Mesenchymal stem cell (in vitro differentiated cells and primary cell): Measurements from ENCODE around the gene PTER.

ENCODE experiments used
- DNase-seq: peaks from one replicate; pipeline ENCODE4 v3.0.0-alpha.2; 2013
- H2AFZ ChIP-seq: one replicate; pipeline ENCODE4 v1.6.1; 2013; ENCODE audit warnings: low read depth, mild to moderate bottlenecking, control low read depth, inconsistent platforms, low read length, moderate library complexity
- H2AK5ac ChIP-seq: 2 replicates; pipeline ENCODE4 v1.6.1; 2013; ENCODE audit warnings: low read length, moderate library complexity, mild to moderate bottlenecking, inconsistent platforms; ENCODE audit not compliant: severe bottlenecking
- H2BK120ac ChIP-seq: one replicate; pipeline ENCODE4 v1.6.1; 2013; ENCODE audit warnings: low read depth, mild to moderate bottlenecking, inconsistent platforms, low read length, moderate library complexity
- H2BK12ac ChIP-seq, 2 experiments: one replicate each; pipeline ENCODE4 v1.6.1; 2013; ENCODE audit warnings: inconsistent platforms in 2 of 2, low read length in 2 of 2, mild to moderate bottlenecking in 2 of 2, moderate library complexity in 2 of 2, control low read depth in 1 of 2
- H2BK15ac ChIP-seq: one replicate; pipeline ENCODE4 v1.6.1; 2013; ENCODE audit warnings: mild to moderate bottlenecking, low read depth, inconsistent platforms; ENCODE audit not compliant: poor library complexity, severe bottlenecking
- H2BK5ac ChIP-seq: 2 replicates; pipeline ENCODE4 v1.6.1; 2013; ENCODE audit warnings: low read depth, mild to moderate bottlenecking, low read length, control low read depth, inconsistent platforms; ENCODE audit not compliant: poor library complexity, severe bottlenecking
- H3K14ac ChIP-seq, 2 experiments: one replicate each; pipeline ENCODE4 v1.6.1; 2013; ENCODE audit warnings: inconsistent platforms in 2 of 2, low read length in 2 of 2, control low read depth in 1 of 2, mild to moderate bottlenecking in 1 of 2, moderate library complexity in 1 of 2
- H3K18ac ChIP-seq, 2 experiments: one replicate each; pipeline ENCODE4 v1.6.1; 2013; ENCODE audit warnings: inconsistent platforms in 2 of 2, low read length in 2 of 2, control low read depth in 1 of 2, low read depth in 1 of 2, mild to moderate bottlenecking in 1 of 2
- H3K23ac ChIP-seq, 2 experiments: one replicate each; pipeline ENCODE4 v1.6.1; 2013; ENCODE audit warnings: inconsistent platforms in 2 of 2, low read length in 2 of 2, mild to moderate bottlenecking in 2 of 2, moderate library complexity in 2 of 2, control low read depth in 1 of 2
- H3K27ac ChIP-seq: 2 replicates; pipeline ENCODE4 v1.5.1; 2013; ENCODE audit warnings: mild to moderate bottlenecking, moderate library complexity, low read length, control low read depth, inconsistent platforms; ENCODE audit not compliant: poor library complexity, severe bottlenecking
- H3K27me3 ChIP-seq, 2 experiments: 2 replicates each; pipeline versions ENCODE4 v1.6.1 to v1.7.0; 2013; ENCODE audit warnings: low read length in 2 of 2, mild to moderate bottlenecking in 2 of 2, moderate library complexity in 2 of 2, control low read depth in 1 of 2, inconsistent platforms in 1 of 2; ENCODE audit not compliant: control insufficient read depth in 1 of 2, insufficient read depth in 1 of 2
- H3K36me3 ChIP-seq, 2 experiments: 2 replicates each; pipeline versions ENCODE4 v1.6.1 to v1.7.0; 2013; ENCODE audit warnings: low read length in 2 of 2, control low read depth in 1 of 2, inconsistent platforms in 1 of 2, low read depth in 1 of 2, mild to moderate bottlenecking in 1 of 2; ENCODE audit not compliant: insufficient read depth in 2 of 2, control insufficient read depth in 1 of 2
- H3K4ac ChIP-seq, 2 experiments: one replicate each; pipeline ENCODE4 v1.6.1; 2013; ENCODE audit warnings: inconsistent platforms in 2 of 2, low read length in 2 of 2, mild to moderate bottlenecking in 2 of 2, moderate library complexity in 2 of 2, control low read depth in 1 of 2, low read depth in 1 of 2
- H3K4me1 ChIP-seq: 2 replicates; pipeline ENCODE4 v1.6.1; 2013; ENCODE audit warnings: low read depth, low read length, control low read depth; ENCODE audit not compliant: control insufficient read depth, insufficient read depth
- H3K4me2 ChIP-seq: 2 replicates; pipeline ENCODE4 v1.6.1; 2013; ENCODE audit warnings: low read length, mild to moderate bottlenecking, inconsistent platforms; ENCODE audit not compliant: poor library complexity, severe bottlenecking
- H3K4me3 ChIP-seq, 2 experiments: 2 replicates each; pipeline versions ENCODE4 v1.5.1 to v1.7.0; 2013; ENCODE audit warnings: low read length in 2 of 2, mild to moderate bottlenecking in 2 of 2, control low read depth in 1 of 2, low read depth in 1 of 2; ENCODE audit not compliant: insufficient read depth in 1 of 2
- H3K79me1 ChIP-seq: replicated peaks from 2 replicates; pipeline ENCODE4 v1.6.1; 2013; ENCODE audit warnings: mild to moderate bottlenecking, control low read depth, low read length, inconsistent platforms; ENCODE audit not compliant: poor library complexity, severe bottlenecking
- H3K9ac ChIP-seq: 2 replicates; pipeline ENCODE4 v1.7.0; 2013; ENCODE audit warnings: mild to moderate bottlenecking, low read length, moderate library complexity
- H3K9me3 ChIP-seq: 2 replicates; pipeline ENCODE4 v1.7.0; 2013; ENCODE audit warnings: mild to moderate bottlenecking, low read length; ENCODE audit not compliant: control insufficient read depth
- H4K8ac ChIP-seq: one replicate; pipeline ENCODE4 v1.6.1; 2013; ENCODE audit warnings: inconsistent platforms, mild to moderate bottlenecking, low read length, moderate library complexity
- H4K91ac ChIP-seq: one replicate; pipeline ENCODE4 v1.6.1; 2013; ENCODE audit warnings: mild to moderate bottlenecking, low read length, inconsistent platforms
- WGBS: methylation state at CpG from one replicate; pipeline ENCODE4 v1.1.7; 2013; ENCODE audit warnings: mixed read lengths; 5-methylcytosine and 5-hydroxymethylcytosine counted together

Gene PTER

DNA sequence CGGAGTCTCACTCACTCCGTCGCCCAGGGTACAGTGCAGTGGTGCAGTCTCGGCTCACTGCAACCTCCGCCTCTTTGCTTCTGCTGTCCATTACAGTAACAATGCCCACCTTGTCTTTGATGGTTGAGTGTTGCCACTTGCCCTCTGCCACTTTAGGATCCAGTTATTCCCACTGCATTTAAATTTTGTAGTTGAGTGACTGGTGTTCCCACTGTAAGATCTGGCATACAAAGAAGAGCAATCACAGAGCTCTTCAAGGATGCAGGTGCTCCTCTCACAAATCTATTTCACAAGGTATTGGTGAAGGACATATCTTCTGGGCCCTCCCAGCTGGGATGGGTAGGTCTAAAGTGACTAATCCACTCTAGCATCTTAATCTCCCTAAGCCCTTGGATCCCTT, 12.6 kb downstream of the PTER start:
- H2BK12ac ChIP-seq, result no peak overlapping the region
- H4K8ac ChIP-seq, result no peak overlapping the region
- no peak overlapping the region for H3K23ac ChIP-seq
- no peak overlapping the region for H2AFZ ChIP-seq
- H3K4me2 ChIP-seq, result no peak overlapping the region
- no peak for DNase-seq
- H3K27me3 ChIP-seq, result no peaks in the 10 kb centered on the region
- no peak overlapping the region for H3K4ac ChIP-seq
- H3K14ac ChIP-seq, result no peak overlapping the region
- H3K4me1 ChIP-seq, result no peaks in the 10 kb centered on the region
- peaks cover 0 to 3% of the 10 kb centered on the region in 2 experiments for H3K36me3 ChIP-seq
- H2BK120ac ChIP-seq, result no peak overlapping the region
- H3K9ac ChIP-seq, result no peak overlapping the region
- peaks cover 5% of the 10 kb centered on the region for H3K79me1 ChIP-seq
- H3K27ac ChIP-seq, result no peak overlapping the region
- H3K18ac ChIP-seq, result no peak overlapping the region
- no peak overlapping the region for H2BK15ac ChIP-seq
- H3K4me3 ChIP-seq, result no peak overlapping the region
- H2BK5ac ChIP-seq, result no peak overlapping the region
- H3K9me3 ChIP-seq, result no peaks in the 10 kb centered on the region
- no peak overlapping the region for H4K91ac ChIP-seq
- 96% methylated on average over 4 of the region's 5 CpGs for WGBS
- H2AK5ac ChIP-seq, result no peak overlapping the region

DNA sequence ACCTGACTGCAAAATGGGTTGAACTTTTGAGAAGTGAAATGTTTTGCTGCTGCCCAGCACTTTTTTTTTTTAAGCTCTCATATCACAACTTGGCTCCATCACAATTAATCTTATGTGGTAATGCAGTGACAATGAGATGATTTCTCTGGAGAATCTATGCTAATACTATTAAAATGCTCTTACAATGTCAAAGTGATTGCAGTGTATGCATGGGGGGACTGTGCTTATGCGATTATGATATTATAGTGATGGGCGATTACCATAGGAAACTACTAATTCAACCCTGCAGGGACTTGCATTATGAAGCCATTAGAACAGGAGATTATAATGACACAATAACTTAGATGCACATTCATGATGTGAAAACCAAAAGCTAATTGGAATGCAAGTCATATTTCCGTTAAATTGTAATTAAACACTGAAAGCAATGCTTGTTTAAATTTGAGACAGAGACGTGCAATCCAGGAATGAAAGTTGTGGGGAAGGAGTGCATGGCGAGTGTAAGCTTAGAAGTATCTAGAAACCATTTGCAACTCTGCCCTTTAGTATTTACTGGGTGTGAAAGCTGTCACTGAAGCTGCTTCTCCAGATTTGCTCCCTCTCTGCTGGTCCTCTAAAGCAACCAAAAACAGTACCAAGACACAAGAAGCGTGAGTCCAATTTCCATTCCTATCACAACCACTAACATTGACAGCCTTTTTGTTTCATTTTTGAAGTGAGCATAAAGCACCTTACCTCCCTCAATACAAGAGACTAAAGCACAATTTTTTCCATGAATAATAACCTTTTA, 21.6 kb downstream of the PTER start:
- DNase-seq, result no peak
- Histone ChIP-seq H2BK5ac (no peak overlapping the region), H3K9me3 (no peaks in the 10 kb centered on the region), H4K8ac (no peak overlapping the region), H2AFZ (no peak overlapping the region), H3K79me1 (no peaks in the 10 kb centered on the region), H3K4me1 (no peaks in the 10 kb centered on the region), H3K27me3 (no peaks in the 10 kb centered on the region), H2BK120ac (no peak overlapping the region), H2BK15ac (no peak overlapping the region), H3K4me2 (no peak overlapping the region), H2BK12ac (no peak overlapping the region), H4K91ac (no peak overlapping the region), H3K14ac (no peak overlapping the region), H3K27ac (no peak overlapping the region), H2AK5ac (no peak overlapping the region), H3K4me3 (no peak overlapping the region), H3K36me3 (no peaks in the 10 kb centered on the region), H3K23ac (no peak overlapping the region), H3K18ac (no peak overlapping the region), H3K4ac (no peak overlapping the region), H3K9ac (no peak overlapping the region)
- 79% methylated on average over 4 of the region's 6 CpGs for WGBS

- no peak overlapping the region for H4K8ac ChIP-seq
- H2BK5ac ChIP-seq, result no peak overlapping the region
- no peak overlapping the region for H3K14ac ChIP-seq
- no peak for DNase-seq
- H3K27ac ChIP-seq, result no peak overlapping the region
- H4K91ac ChIP-seq, result no peak overlapping the region
- H2BK15ac ChIP-seq, result no peak overlapping the region
- no peak overlapping the region for H3K9ac ChIP-seq
- no peaks in the 10 kb centered on the region for H3K36me3 ChIP-seq
- no peak overlapping the region for H3K4ac ChIP-seq
- no peak overlapping the region for H3K23ac ChIP-seq
- 100% methylated on average over 5 of the region's 7 CpGs for WGBS
- H2AFZ ChIP-seq, result no peak overlapping the region
- peaks cover 1% of the 10 kb centered on the region for H3K79me1 ChIP-seq
- H3K4me1 ChIP-seq, result no peaks in the 10 kb centered on the region
- H2AK5ac ChIP-seq, result no peak overlapping the region
- H3K27me3 ChIP-seq, result no peaks in the 10 kb centered on the region
- no peak overlapping the region for H3K18ac ChIP-seq
- H3K4me3 ChIP-seq, result no peak overlapping the region
- H2BK120ac ChIP-seq, result no peak overlapping the region
- no peaks in the 10 kb centered on the region for H3K9me3 ChIP-seq
- H2BK12ac ChIP-seq, result no peak overlapping the region
- no peak overlapping the region for H3K4me2 ChIP-seq
Observed at GRCh38 chr10:16459423-16459939, 22.7 kb downstream of the PTER start.

DNA sequence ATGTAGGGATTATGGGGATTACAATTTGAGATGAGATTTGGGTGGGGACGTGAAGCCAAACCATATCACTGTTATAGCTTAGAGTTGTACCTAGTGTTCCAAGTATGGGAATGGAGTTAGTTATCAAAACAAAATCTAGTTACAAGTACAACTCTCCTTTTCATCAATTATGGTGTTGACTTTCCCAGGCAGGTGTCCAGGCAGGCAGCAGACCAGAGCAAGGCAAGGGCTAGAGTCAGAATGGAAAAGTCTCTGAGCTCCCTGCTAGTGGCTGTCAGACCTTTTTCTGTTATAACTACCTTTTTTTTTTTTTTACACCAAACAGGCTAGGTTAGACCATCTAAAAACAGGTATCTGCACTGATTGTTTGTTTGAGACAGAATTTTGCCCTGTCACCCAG, 29.2 kb downstream of the PTER start:
- WGBS, result no CpG with 5 or more reads among the region's 1 CpG
- Histone ChIP-seq H2AK5ac (no peak overlapping the region), H2BK120ac (no peak overlapping the region), H3K4me3 (no peak overlapping the region), H3K14ac (no peak overlapping the region), H3K4ac (no peak overlapping the region), H3K18ac (no peak overlapping the region), H3K27ac (no peak overlapping the region), H3K4me2 (no peak overlapping the region), H3K9ac (no peak overlapping the region), H4K91ac (no peak overlapping the region), H3K79me1 (peaks cover 2% of the 10 kb centered on the region), H2BK5ac (no peak overlapping the region), H3K23ac (no peak overlapping the region), H3K9me3 (no peaks in the 10 kb centered on the region), H3K36me3 (no peaks in the 10 kb centered on the region), H4K8ac (no peak overlapping the region), H3K27me3 (no peaks in the 10 kb centered on the region), H3K4me1 (no peaks in the 10 kb centered on the region), H2BK15ac (no peak overlapping the region), H2BK12ac (no peak overlapping the region), H2AFZ (no peak overlapping the region)
- no peak for DNase-seq
